HCT116 (cell line): Measurements from ENCODE around the gene AOAH. TPM values are rescaled to one million over a fixed set of nuclear protein-coding genes. Genes with fewer than 3 reads are reported as not detected.

Experiments used
- ATAC-seq: fragments of 200-7000 bp; cut with Tn5 transposase; 2 replicates; pipeline ENCODE4 v1.9.1; 2020; ENCODE audit warnings: mild to moderate bottlenecking, moderate library complexity
- BruUV-seq: library from RNA; stranded (reverse); fragments of 400-500 nt; replicated peaks from 2 replicates; lab custom pipeline; 2021; lab: Mats Ljungman, UMichigan
- CTCF ChIA-PET: fragments of 300-600 bp; sonication (Branson Sonifier 250); formaldehyde crosslinking; loops from one replicate; lab custom pipeline; 2021; ENCODE audit warnings: antibody characterized with exemption; lab: Charles Lee
- POLR2A ChIA-PET: fragments of 300-600, 350-600 bp; sonication (Branson Sonifier 250); formaldehyde crosslinking; loops from one replicate; lab custom pipeline; 2021; ENCODE audit warnings: antibody characterized with exemption; lab: Charles Lee
- RAD21 ChIA-PET, 2 experiments: fragments of 300-600 bp; sonication (Branson Sonifier 250); formaldehyde crosslinking; loops; one replicate each; lab custom pipeline; 2023; ENCODE audit warnings: low total read pairs in 2 of 2; ENCODE audit not compliant: uncharacterized antibody in 2 of 2, unreplicated experiment in 2 of 2, low non-redundant PET in 1 of 2; lab: Charles Lee
- DNase-seq: peaks from one replicate; pipeline ENCODE4 v3.0.0-alpha.2; 2010; ENCODE audit warnings: low read depth, low spot score
- H2AFZ ChIP-seq: fragments of 200-600 bp; shearing (Covaris generic), sonication (generic); 2 replicates; pipeline ENCODE4 v1.6.1; 2017; ENCODE audit warnings: low read depth, mixed run types, mixed read lengths, antibody characterized with exemption, low read length; ENCODE audit not compliant: poor library complexity, severe bottlenecking
- H3K27ac ChIP-seq: 2 replicates; pipeline ENCODE4 v1.5.1; 2012; ENCODE audit warnings: low read depth, low read length
- H3K27me3 ChIP-seq: fragments of 200-600 bp; sonication (generic); 2 replicates; pipeline ENCODE4 v1.6.1; 2016; ENCODE audit warnings: mixed run types, low read length, mixed read lengths; ENCODE audit not compliant: insufficient read depth
- H3K36me3 ChIP-seq, 2 experiments: fragments of 200-500 bp in 1 of 2; fragments of 200-600 bp in 1 of 2; sonication (Bioruptor generic) in 1 of 2; sonication (generic) in 1 of 2; 2 replicates each; pipeline versions ENCODE4 v1.5.1 to v1.6.1; 2014 to 2016; ENCODE audit warnings: low read length in 2 of 2, inconsistent platforms in 1 of 2, mixed read lengths in 1 of 2, mixed run types in 1 of 2; ENCODE audit not compliant: insufficient read depth in 2 of 2, control insufficient read depth in 1 of 2
- H3K4me1 ChIP-seq, 2 experiments: fragments of 200-600 bp in 1 of 2; sonication (generic) in 1 of 2; 2 replicates each; pipeline versions ENCODE4 v1.5.1 to v1.6.1; 2012 to 2017; ENCODE audit warnings: low read length in 2 of 2, inconsistent platforms in 1 of 2, mild to moderate bottlenecking in 1 of 2, mixed read lengths in 1 of 2, mixed run types in 1 of 2, moderate library complexity in 1 of 2; ENCODE audit not compliant: insufficient read depth in 2 of 2, control insufficient read depth in 1 of 2
- H3K4me2 ChIP-seq: fragments of 200-600 bp; sonication (generic); 2 replicates; pipeline ENCODE4 v1.6.1; 2017; ENCODE audit warnings: mixed run types, low read length, mixed read lengths
- H3K4me3 ChIP-seq, 2 experiments: fragments of 200-600 bp in 1 of 2; sonication (generic) in 1 of 2; replicated peaks in 1 of 2; 2 replicates each; pipeline ENCODE4 v1.5.1; 2011 to 2016; ENCODE audit warnings: low read length in 2 of 2, control low read depth in 1 of 2, low read depth in 1 of 2, mild to moderate bottlenecking in 1 of 2, mixed read lengths in 1 of 2, mixed run types in 1 of 2
- H3K79me2 ChIP-seq: fragments of 200-600 bp; sonication (generic); 2 replicates; pipeline ENCODE4 v1.6.1; 2017; ENCODE audit warnings: mild to moderate bottlenecking, mixed run types, low read length, moderate library complexity, mixed read lengths; ENCODE audit not compliant: insufficient read depth
- H3K9ac ChIP-seq: fragments of 200-600 bp; sonication (generic); 2 replicates; pipeline ENCODE4 v1.6.1; 2016; ENCODE audit warnings: low read length, mixed read lengths
- H3K9me2 ChIP-seq: fragments of 200-600 bp; sonication (generic), shearing (Covaris generic); 2 replicates; pipeline ENCODE4 v1.6.1; 2017; ENCODE audit warnings: mixed run types, mild to moderate bottlenecking, moderate library complexity; ENCODE audit not compliant: insufficient read depth
- H3K9me3 ChIP-seq, 2 experiments: fragments of 200-500 bp in 1 of 2; fragments of 200-600 bp in 1 of 2; sonication (Bioruptor generic) in 1 of 2; sonication (generic) in 1 of 2; 2 replicates each; pipeline ENCODE4 v1.6.1; 2014 to 2017; ENCODE audit warnings: low read length in 2 of 2, mixed read lengths in 2 of 2, inconsistent platforms in 1 of 2, low read depth in 1 of 2, mild to moderate bottlenecking in 1 of 2, mixed run types in 1 of 2, moderate library complexity in 1 of 2; ENCODE audit not compliant: control insufficient read depth in 1 of 2, insufficient read depth in 1 of 2
- H4K20me1 ChIP-seq: fragments of 200-600 bp; sonication (generic), shearing (Covaris generic); 2 replicates; pipeline ENCODE4 v1.6.1; 2017; ENCODE audit warnings: mixed run types, mild to moderate bottlenecking, moderate library complexity; ENCODE audit not compliant: insufficient read depth
- CTCF ChIP-seq, 3 experiments: fragments of 200-600 bp in 1 of 3; sonication (generic) in 1 of 3; IDR thresholded peaks in 2 of 3; conservative IDR thresholded peaks in 1 of 3; 2 replicates each; pipeline ENCODE4 v1.5.1; 2012 to 2017; ENCODE audit warnings: low read depth in 2 of 3, low read length in 2 of 3, antibody characterized with exemption in 1 of 3, borderline replicate concordance in 1 of 3, control low read depth in 1 of 3, mild to moderate bottlenecking in 1 of 3, mixed read lengths in 1 of 3, mixed run types in 1 of 3, moderate library complexity in 1 of 3; ENCODE audit not compliant: insufficient read depth in 1 of 3
- EGR1 ChIP-seq: IDR thresholded peaks from 2 replicates; pipeline ENCODE4 v1.6.1; 2012; ENCODE audit warnings: low read depth
- EZH2 ChIP-seq: fragments of 200-600 bp; sonication (generic); IDR thresholded peaks from 2 replicates; pipeline ENCODE4 v1.6.1; 2017; ENCODE audit warnings: antibody characterized with exemption, mixed run types
- FOSL1 ChIP-seq: IDR thresholded peaks from 2 replicates; pipeline ENCODE4 v1.6.1; 2012; ENCODE audit warnings: low read depth
- MAX ChIP-seq: IDR thresholded peaks from 2 replicates; pipeline ENCODE4 v1.6.1; 2012
- POLR2AphosphoS5 ChIP-seq: IDR thresholded peaks from 2 replicates; pipeline ENCODE4 v1.6.1; 2011; ENCODE audit warnings: mild to moderate bottlenecking, low read depth, low read length, moderate library complexity
- RAD21 ChIP-seq: IDR thresholded peaks from 2 replicates; pipeline ENCODE4 v1.6.1; 2012; ENCODE audit warnings: low read depth, mild to moderate bottlenecking
- TCF7L2 ChIP-seq: IDR thresholded peaks from 2 replicates; pipeline ENCODE4 v1.7.0; 2011; ENCODE audit warnings: borderline replicate concordance, inconsistent platforms; ENCODE audit not compliant: insufficient read depth, insufficient read length; ENCODE audit errors: extremely low read depth
- ZFX ChIP-seq: fragments of 450-650 bp; IDR thresholded peaks from 2 replicates; pipeline ENCODE4 v1.6.1; 2017
- intact Hi-C: fragments of 100-400 bp; cut with micrococcal nuclease; formaldehyde crosslinking; loops from 2 replicates; pipeline ENCODE4 v1.10.0; 2022
- total RNA-seq: library from RNA; stranded (reverse); gene quantifications from one replicate; pipeline ENCODE4 v1.2.1, GENCODE V29; 2021; ENCODE audit not compliant: unreplicated experiment
- TF ChIP-seq, protein P1 (sequence below): IDR thresholded peaks from 2 replicates; pipeline ENCODE4 v1.6.1; 2012

Gene AOAH
- total RNA-seq, 1 experiment from 2014 or later: 1.1 TPM

DNA sequence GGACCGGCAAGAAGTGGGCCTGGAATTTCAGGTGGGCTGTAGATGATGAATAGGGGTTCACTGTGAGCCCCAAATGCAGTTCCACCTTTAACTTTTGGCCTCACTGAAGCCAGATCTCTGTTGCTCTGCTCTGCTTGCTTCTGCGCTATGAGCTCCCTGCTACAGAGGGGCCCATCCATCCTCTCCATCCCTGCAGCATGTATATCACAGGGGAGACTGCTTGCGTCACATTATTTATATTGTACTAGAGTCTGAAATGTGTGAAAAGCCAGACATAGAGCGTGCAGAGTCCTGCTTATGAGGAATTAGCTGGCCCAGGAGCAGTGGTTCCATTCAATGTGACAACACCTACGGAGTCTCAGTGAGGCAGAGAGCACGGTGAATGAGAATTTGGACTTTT is 69.9 kb downstream of the AOAH start (continued):
- TF ChIP-seq ZFX (no peak), MAX (no peak)
- TF ChIP-seq, protein P1, sequence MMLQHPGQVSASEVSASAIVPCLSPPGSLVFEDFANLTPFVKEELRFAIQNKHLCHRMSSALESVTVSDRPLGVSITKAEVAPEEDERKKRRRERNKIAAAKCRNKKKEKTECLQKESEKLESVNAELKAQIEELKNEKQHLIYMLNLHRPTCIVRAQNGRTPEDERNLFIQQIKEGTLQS: no peak

DNA sequence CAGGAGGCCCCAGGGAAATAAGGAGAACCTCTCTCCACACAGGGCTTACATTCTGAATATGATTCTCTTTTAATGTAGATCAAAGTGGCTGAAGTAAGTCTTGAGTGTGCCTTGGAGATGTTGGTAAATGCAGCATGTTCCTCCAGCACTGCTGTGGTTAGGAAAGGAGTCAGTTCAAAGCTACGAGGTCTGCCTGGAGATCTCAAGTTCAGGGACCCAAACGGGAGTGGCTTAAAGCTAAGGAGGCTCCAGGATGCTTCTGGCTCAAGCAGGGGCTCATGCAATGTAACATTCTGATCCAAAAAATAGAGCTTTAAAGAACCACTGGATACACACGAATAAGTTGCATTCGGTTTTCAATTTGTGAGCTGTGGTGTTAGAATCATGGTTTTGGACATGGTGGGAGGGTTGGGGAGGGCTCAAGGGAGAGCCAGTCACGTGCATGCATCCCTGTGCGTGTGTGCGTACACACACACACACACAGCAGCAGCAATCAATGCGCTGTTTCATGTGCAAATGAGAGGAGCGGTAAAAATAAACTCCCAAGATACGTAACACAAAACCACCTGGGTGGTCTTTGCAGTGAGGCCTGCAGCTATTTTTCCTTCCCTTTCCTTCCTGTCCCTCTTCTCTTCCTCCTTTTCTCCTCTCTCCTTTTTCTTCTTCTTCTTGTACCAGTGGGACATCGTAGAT is 70.5 kb downstream of the AOAH start:
- Histone ChIP-seq H3K4me2 (no peak overlapping the region), H3K36me3 (no peaks in the 10 kb centered on the region), H2AFZ (no peak overlapping the region), H3K79me2 (no peaks in the 10 kb centered on the region), H3K9ac (no peak overlapping the region), H3K27ac (no peak overlapping the region), H3K9me2 (no peaks in the 10 kb centered on the region), H3K9me3 (no peaks in the 10 kb centered on the region), H3K27me3 (no peaks in the 10 kb centered on the region), H4K20me1 (no peaks in the 10 kb centered on the region), H3K4me3 (no peak overlapping the region), H3K4me1 (peaks cover 6 to 17% of the 10 kb centered on the region in 2 experiments)
- POLR2A ChIA-PET: no interaction called here
- no peak for ATAC-seq
- CTCF ChIA-PET: no interaction called here
- intact Hi-C loops: no loop called here
- no peak for DNase-seq
- no TSS peak for BruUV-seq
- no peak for TF ChIP-seq RAD21
- no peak for TF ChIP-seq EZH2
- TF ChIP-seq FOSL1: no peak
- RAD21 ChIA-PET: no interaction called here

GRCh38 chr7:36653008-36653662 is 71.2 kb downstream of the AOAH start:
- H3K4me3 ChIP-seq: no peak overlapping the region
- H3K36me3 ChIP-seq: no peaks in the 10 kb centered on the region
- H2AFZ ChIP-seq: no peak overlapping the region
- no TSS peak for BruUV-seq
- no peaks in the 10 kb centered on the region for H3K79me2 ChIP-seq
- intact Hi-C loops: no loop called here
- no peak overlapping the region for H3K4me2 ChIP-seq
- TF ChIP-seq ZFX (no peak), EZH2 (no peak), FOSL1 (no peak), TCF7L2 (no peak), MAX (no peak), CTCF (IDR thresholded peaks at IDR 0.05 in 2 of 3, conservative IDR thresholded peaks at IDR 0.05 in 1 of 3; ENCODE audit: borderline replicate concordance in 1 of 3, insufficient read depth in 1 of 3, low read depth in 2 of 3, low read length in 2 of 3) (no peak), EGR1 (no peak), POLR2AphosphoS5 (no peak)
- TF ChIP-seq, protein P1: no peak
- peaks cover 0 to 10% of the 10 kb centered on the region in 2 experiments; a peak in 3 of 4 replicates for H3K4me1 ChIP-seq
- H3K9ac ChIP-seq: no peak overlapping the region
- H3K9me3 ChIP-seq: no peaks in the 10 kb centered on the region
- no peak overlapping the region for H3K27ac ChIP-seq
- no peaks in the 10 kb centered on the region for H3K27me3 ChIP-seq
- ChIA-PET CTCF (no interaction called here), RAD21 (no interaction called here), POLR2A (no interaction called here)
- H4K20me1 ChIP-seq: no peaks in the 10 kb centered on the region
- H3K9me2 ChIP-seq: no peaks in the 10 kb centered on the region
- ATAC-seq (no peak), DNase-seq (no peak)
